Adrenal gland (tissue), 5 donors: ENCODE results near the gene KRT15.

Source experiments
- CTCF ChIP-seq, 6 experiments: fragments of 450-650 bp in 4 of 6; fragments of 200-600 bp in 2 of 6; sonication (generic) in 1 of 6; IDR thresholded peaks; 1 replicate in 5 of 6; 2 replicates in 1 of 6; pipeline versions ENCODE4 v1.5.1 to v1.8.0; 2016 to 2021; ENCODE audit warnings: antibody characterized with exemption in 6 of 6, mild to moderate bottlenecking in 2 of 6, moderate library complexity in 1 of 6
- POLR2A ChIP-seq, 2 donors: fragments of 450-650 bp; IDR thresholded peaks; one replicate each; pipeline ENCODE4 v1.6.1; 2017; ENCODE audit warnings: antibody characterized with exemption in 2 of 2, mild to moderate bottlenecking in 2 of 2, moderate library complexity in 1 of 2
- donor health status: DM: no; HTN: no; CAD: no.

GRCh38 chr17:41559548-41559947, 40.9 kb upstream of the KRT15 start:
- no peak for TF ChIP-seq CTCF (IDR thresholded peaks at IDR 0.05)
- no peak for TF ChIP-seq POLR2A (IDR thresholded peaks at IDR 0.05)
